Amygdala (tissue), 56 donors: ENCODE results near the gene FRMD6.

ENCODE experiments used
- DNase-seq, 56 donors: peaks; one replicate each; lab custom pipeline; 2025; lab: John Stamatoyannopoulos, UW

FRMD6 gene

DNA sequence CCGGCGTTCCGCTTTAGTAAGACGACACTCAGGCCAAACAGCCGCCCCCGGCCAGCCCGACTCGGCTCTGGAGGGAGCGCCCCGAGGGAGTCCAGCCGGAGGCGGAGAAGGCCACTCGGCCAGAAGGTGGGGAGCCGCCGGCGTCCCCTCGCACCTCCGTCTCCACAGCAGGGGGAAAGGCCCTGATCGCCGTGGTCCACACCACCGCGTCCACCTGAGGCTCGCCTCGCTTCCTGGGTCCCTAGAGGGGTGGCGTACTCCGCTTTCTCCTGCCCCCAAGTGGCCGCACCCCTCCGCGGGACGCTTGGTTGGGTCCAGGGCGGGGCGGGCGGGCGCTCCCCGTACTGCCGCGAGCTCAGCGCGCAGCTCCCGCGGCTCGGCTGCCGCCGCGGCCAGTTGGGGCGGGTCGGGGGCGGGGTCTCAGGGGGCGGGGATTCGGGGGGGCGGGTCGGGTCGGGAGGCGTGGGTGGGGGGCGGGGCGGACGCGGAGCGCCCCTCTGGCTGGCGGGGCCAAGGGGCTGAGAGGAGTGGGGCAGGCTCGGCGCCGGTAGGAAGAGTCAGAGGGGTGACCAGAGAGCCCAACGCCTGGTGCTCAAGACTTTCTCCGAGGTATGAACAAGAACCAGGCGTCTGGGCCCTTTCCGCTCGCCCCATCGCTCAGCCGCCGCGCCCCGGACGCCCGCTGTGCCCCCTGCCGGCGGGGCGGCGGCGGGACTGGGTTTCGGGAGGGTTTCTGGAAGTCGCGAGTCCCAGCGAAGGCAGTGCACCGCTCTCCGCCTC is at the start of gene FRMD6:
Gene FRMD6 (plus strand): TSS at position 523 of the 780 bp plus-strand sequence. CDS start 37,927 bp downstream, outside the sequence.
- DNase-seq: peak; percentile 51 to 91 (median 78)

GRCh38 chr14:51602310-51602709 is 49.4 kb upstream of the FRMD6 start:
- no peak for DNase-seq

GRCh38 chr14:51603495-51603894 is 48.2 kb upstream of the FRMD6 start:
- no peak for DNase-seq

- no peak for DNase-seq
Measured at GRCh38 chr14:51604073-51604472, 47.6 kb upstream of the FRMD6 start.

GRCh38 chr14:51605575-51605974 is 46.1 kb upstream of the FRMD6 start:
- no peak for DNase-seq

GRCh38 chr14:51607711-51608110 is 44.0 kb upstream of the FRMD6 start:
- DNase-seq: no peak

DNA sequence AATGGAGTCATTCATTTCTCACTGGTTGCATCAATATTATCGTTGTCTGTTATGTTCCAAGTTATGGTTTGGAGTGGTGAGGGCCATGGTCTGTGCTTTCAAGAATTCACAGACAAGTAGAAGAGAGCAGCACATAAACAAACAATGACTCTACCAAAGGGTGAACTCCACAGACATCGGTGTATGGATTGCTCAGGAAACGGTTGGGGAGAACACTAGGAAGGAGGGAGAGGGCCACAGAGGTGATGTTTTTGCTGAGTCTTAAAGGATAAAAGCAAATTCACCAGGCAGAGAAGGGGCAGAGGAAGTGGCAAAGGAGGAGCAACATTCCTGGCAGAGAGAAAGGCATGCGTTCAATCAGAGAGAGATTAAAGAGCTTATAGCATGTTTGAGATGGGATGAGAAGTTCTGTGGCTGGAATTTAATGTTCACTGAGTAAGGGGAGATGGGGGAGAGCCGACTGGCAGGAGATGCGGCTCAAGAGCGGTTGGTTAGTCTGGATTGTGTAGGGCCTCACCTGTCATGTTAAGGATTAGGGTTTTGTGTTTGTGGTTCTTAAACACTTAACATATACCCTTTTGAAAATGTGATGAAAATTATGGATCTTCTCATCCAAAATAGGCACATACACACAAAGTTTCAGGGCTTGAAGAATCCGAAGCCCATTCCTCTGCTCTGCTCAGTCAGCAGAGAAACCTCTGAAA is 42.3 kb upstream of the FRMD6 start:
- no peak for DNase-seq

- no peak for DNase-seq
Measured at GRCh38 chr14:51609955-51610283, 41.8 kb upstream of the FRMD6 start.

GRCh38 chr14:51610771-51611170 is 40.9 kb upstream of the FRMD6 start:
- no peak for DNase-seq

DNA sequence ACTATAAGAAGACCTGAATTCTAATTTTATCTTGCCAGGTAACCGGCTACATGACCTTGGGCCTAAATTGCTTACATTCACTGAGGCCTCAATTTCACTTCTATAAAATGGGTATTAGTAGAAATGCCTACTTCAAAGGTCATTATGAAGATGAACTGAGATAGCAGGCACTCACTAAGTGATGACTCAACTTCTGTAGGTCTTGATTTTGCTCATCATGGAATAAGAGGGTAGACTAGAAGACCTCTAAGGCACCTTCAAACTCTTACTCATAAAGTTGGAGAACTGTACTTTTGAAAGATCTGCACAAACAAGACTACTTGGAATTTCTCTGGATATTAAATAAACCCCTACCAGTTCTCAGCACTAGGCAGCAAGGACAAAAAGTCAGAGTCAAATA is 39.3 kb upstream of the FRMD6 start:
- no peak for DNase-seq

- DNase-seq: no peak
Measured at GRCh38 chr14:51613416-51613815, 38.3 kb upstream of the FRMD6 start.

DNA sequence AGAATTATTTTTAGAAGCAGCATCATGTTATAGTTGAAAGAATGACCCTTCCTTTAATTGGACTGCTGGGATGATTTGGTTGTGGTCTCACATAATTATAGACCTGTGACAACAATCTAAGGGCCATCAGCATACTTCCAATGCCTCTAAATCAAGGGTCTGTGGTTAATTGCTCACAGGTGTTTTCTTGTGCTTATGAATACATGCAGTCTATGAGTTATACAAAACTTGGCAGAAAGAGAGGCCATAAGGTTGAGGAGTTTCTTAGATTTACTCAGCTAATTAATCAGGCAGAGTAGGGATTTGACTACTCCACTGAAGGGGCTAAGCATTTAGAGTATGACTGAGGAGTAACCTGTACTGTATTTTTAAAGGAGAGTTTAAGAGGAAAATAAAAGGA is 37.0 kb upstream of the FRMD6 start:
- no peak for DNase-seq

- no peak for DNase-seq
Measured at GRCh38 chr14:51616256-51616655, 35.5 kb upstream of the FRMD6 start.

- DNase-seq: no peak
Measured at GRCh38 chr14:51616724-51617409, 34.8 kb upstream of the FRMD6 start.

DNA sequence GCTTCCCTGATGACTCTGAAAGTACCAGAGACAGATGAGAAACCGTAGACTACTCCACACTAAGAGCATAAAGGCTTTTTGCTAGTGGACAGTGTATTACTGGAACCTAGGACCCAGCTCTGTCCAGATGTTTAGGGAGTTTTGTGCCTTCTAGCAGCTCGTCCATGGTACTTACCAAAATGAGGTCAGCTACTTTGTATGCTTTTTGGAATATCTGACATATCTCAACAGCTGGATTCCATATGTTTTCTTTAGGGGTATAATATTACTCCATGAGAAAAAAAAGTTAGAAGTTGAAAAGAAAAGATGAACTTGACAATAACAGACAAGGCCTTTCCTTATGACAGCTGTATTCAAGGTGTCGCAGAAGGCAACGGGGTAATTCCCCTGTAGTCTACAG is 32.1 kb upstream of the FRMD6 start:
- DNase-seq: no peak

GRCh38 chr14:51620056-51620455 is 31.7 kb upstream of the FRMD6 start:
- DNase-seq: peak in 3 of 56 donors; percentile 7 to 20 (median 16)

DNA sequence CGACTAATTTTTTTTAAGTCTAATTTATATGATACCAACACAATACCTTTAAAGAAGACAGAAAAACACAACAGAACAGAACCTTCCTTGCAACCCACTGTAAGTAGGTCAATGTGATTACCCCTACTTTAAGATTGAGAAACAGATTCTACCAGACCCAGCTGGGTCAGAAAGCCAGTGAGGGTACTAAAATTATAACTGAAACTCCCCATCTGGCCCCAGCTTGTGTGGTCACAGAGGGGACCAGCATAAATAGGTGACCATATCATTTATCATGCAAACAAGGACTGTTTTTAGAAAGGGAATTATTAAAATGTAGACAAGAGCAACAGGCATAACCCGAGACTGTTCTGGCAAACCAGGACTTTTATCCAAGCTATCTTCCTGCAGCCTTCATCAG is 30.1 kb upstream of the FRMD6 start:
- DNase-seq: no peak

GRCh38 chr14:51622376-51622775 is 29.3 kb upstream of the FRMD6 start:
- no peak for DNase-seq

DNA sequence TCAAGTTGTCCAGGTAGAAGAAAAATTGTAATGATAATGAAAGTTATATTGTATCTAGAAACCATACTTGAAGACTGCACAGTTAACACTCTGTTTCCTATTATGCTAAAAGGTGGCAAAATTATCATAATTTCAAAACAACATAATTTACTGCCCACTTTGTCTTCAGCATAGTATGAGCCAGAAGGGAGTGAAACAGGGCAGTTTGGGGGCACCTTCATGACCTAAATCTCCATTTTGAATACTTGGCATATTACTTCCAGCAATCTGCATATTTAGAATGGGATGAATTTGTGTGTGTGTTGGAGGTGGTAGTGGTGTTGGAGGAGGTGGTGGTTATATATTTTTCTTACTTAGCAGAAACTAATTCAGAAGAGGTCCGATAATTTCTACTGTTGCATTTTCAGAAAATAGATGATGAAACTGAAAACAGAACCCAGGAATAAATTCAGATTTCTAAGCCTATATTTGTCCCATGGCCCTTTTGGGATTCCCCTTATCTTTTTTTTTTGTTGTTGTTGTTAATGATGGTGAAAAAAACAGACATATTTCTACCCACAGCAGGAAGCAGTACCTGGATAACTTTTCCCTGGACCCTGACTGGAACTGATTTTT is 26.6 kb upstream of the FRMD6 start:
- DNase-seq: no peak

- DNase-seq: no peak
Measured at GRCh38 chr14:51626185-51626584, 25.5 kb upstream of the FRMD6 start.

DNA sequence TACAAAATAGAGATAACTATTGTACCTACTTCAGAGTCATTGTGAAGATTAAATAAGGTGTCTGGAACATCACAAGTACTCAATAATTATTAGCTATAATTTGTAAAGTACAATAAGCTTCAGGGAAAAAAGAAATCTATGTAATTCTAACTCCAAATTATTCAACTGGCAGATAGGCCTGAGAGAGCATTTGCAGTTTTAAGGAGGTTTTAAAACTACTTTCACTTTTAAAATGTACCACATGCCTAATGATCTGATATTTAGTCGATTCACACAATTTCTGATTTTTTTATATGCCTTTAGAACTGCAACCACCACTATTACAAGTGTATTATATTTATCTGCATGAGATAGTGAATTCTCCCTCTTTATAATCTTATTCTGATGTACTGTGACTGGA is 24.9 kb upstream of the FRMD6 start:
- DNase-seq: no peak
